ENCODE results near the gene AARS1. TPM values are rescaled to one million over a fixed set of nuclear protein-coding genes. Genes with fewer than 3 reads are reported as not detected.

The AARS1 gene
- total and polyA plus RNA-seq, 10 of the 15 experiments (the other 5 are each of a cell fraction or from before 2014, with no cell fraction given), result 21.5 to 143 (median 96.9) TPM

DNA sequence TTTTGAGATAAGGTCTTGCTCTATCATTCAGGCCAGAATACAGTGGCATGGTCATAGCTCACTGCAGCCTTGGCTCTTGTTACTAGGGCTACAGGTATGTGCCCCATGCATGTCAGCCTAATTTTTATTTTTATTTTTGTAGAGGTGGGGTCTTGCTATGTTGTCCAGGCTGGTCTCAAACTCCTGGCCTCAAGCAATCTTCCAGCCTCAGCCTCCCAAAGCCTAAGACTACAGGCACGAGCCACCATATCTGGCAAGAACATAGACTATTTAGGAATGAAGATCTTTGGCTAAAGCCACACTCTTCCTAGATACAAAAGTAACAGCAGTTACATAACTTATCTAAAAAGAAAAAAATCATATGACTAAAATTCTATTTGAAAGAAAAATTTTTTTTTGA lies 41.8 kb upstream of the AARS1 start:
- no peak overlapping the region for H3K9ac ChIP-seq (ENCODE audit: control insufficient read depth, insufficient read depth, low read length)
- no TSS peak for BruUV-seq (replicated peaks)
- no peaks in the 10 kb centered on the region for H3K9me3 ChIP-seq (replicated peaks; ENCODE audit: control insufficient read depth, insufficient read depth, low read length)
- SMC1A ChIA-PET (ENCODE audit: uncharacterized antibody, unreplicated experiment), result interaction anchor here (1.0 to 1.3 kb wide), 5 partner anchors 12 to 440 kb away, joined by 3 to 6 read pairs (median 3); no protein-coding TSS in a partner anchor
- DNase-seq (ENCODE audit: low read depth, low spot score) (no peak), FAIRE-seq (no peak), ATAC-seq (no peak)
- WGBS (ENCODE audit: insufficient coverage, insufficient replicate concordance, low lambda C conversion rate, missing lambda C conversion rate), result 100% methylated on average over 1 of the region's 1 CpG
- in situ Hi-C loops (cut with MboI) (no loop called here), intact Hi-C loops (cut with micrococcal nuclease; ENCODE audit: unreplicated experiment) (loop anchor here (2.0 kb wide), 1 partner anchor 322 kb away; no protein-coding TSS in a partner anchor)
- RAD21 ChIA-PET (ENCODE audit: unreplicated experiment), result interaction anchor here (1.0 to 1.2 kb wide), 2 partner anchors 322 to 323 kb away, joined by 3 to 9 read pairs; no protein-coding TSS in a partner anchor
- CTCF ChIA-PET, result interaction anchor here (0.7 to 2.1 kb wide), 9 partner anchors 9 to 440 kb away, joined by 3 to 28 read pairs (median 3); partner anchors contain the start of gene DDX19B
- peaks cover 9 to 15% of the 10 kb centered on the region in 2 experiments for H3K36me3 ChIP-seq (ENCODE audit: control insufficient read depth in 2 of 2, insufficient read depth in 2 of 2, low read length in 1 of 2)
- no peak overlapping the region for H3K27ac ChIP-seq (ENCODE audit: control insufficient read depth, insufficient read depth)
- no peak overlapping the region for H2AFZ ChIP-seq (ENCODE audit: control insufficient read depth, low read depth, low read length)
- no peak for TF ChIP-seq KLF5 (IDR thresholded peaks at IDR 0.05; ENCODE audit: partially characterized antibody)
- TF ChIP-seq, protein P1, sequence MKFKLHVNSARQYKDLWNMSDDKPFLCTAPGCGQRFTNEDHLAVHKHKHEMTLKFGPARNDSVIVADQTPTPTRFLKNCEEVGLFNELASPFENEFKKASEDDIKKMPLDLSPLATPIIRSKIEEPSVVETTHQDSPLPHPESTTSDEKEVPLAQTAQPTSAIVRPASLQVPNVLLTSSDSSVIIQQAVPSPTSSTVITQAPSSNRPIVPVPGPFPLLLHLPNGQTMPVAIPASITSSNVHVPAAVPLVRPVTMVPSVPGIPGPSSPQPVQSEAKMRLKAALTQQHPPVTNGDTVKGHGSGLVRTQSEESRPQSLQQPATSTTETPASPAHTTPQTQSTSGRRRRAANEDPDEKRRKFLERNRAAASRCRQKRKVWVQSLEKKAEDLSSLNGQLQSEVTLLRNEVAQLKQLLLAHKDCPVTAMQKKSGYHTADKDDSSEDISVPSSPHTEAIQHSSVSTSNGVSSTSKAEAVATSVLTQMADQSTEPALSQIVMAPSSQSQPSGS (IDR thresholded peaks at IDR 0.05; ENCODE audit: low read length), result no peak
- TF ChIP-seq FOS (IDR thresholded peaks at IDR 0.05; ENCODE audit: borderline replicate concordance, extremely low read depth, insufficient read length), result no peak
- TF ChIP-seq MYC (IDR thresholded peaks at IDR 0.05; ENCODE audit: insufficient read depth, insufficient read length, insufficient replicate concordance, low read length, severe bottlenecking), result no peak
- no peak for TF ChIP-seq ZNF274 (IDR thresholded peaks at IDR 0.05; ENCODE audit: insufficient read depth, insufficient read length)
- no peak for TF ChIP-seq ZSCAN29 (IDR thresholded peaks at IDR 0.05)
- no peak for TF ChIP-seq MEF2B (IDR thresholded peaks at IDR 0.05; ENCODE audit: partially characterized antibody, poor library complexity, severe bottlenecking)
- no peak for TF ChIP-seq RCOR1 (conservative IDR thresholded peaks at IDR 0.05; ENCODE audit: low read depth, low read length)
- no peak for TF ChIP-seq ZNF384 (IDR thresholded peaks at IDR 0.05; ENCODE audit: borderline replicate concordance, low read depth, low read length)
- TF ChIP-seq SUPT20H (IDR thresholded peaks at IDR 0.05; ENCODE audit: borderline replicate concordance, control insufficient read depth, low read depth, low read length), result no peak
- no peak for TF ChIP-seq ZNF207 (IDR thresholded peaks at IDR 0.05; ENCODE audit: borderline replicate concordance)
- TF ChIP-seq SREBF1 (IDR thresholded peaks at IDR 0.05; ENCODE audit: low read length), result no peak
- TF ChIP-seq, protein P2, sequence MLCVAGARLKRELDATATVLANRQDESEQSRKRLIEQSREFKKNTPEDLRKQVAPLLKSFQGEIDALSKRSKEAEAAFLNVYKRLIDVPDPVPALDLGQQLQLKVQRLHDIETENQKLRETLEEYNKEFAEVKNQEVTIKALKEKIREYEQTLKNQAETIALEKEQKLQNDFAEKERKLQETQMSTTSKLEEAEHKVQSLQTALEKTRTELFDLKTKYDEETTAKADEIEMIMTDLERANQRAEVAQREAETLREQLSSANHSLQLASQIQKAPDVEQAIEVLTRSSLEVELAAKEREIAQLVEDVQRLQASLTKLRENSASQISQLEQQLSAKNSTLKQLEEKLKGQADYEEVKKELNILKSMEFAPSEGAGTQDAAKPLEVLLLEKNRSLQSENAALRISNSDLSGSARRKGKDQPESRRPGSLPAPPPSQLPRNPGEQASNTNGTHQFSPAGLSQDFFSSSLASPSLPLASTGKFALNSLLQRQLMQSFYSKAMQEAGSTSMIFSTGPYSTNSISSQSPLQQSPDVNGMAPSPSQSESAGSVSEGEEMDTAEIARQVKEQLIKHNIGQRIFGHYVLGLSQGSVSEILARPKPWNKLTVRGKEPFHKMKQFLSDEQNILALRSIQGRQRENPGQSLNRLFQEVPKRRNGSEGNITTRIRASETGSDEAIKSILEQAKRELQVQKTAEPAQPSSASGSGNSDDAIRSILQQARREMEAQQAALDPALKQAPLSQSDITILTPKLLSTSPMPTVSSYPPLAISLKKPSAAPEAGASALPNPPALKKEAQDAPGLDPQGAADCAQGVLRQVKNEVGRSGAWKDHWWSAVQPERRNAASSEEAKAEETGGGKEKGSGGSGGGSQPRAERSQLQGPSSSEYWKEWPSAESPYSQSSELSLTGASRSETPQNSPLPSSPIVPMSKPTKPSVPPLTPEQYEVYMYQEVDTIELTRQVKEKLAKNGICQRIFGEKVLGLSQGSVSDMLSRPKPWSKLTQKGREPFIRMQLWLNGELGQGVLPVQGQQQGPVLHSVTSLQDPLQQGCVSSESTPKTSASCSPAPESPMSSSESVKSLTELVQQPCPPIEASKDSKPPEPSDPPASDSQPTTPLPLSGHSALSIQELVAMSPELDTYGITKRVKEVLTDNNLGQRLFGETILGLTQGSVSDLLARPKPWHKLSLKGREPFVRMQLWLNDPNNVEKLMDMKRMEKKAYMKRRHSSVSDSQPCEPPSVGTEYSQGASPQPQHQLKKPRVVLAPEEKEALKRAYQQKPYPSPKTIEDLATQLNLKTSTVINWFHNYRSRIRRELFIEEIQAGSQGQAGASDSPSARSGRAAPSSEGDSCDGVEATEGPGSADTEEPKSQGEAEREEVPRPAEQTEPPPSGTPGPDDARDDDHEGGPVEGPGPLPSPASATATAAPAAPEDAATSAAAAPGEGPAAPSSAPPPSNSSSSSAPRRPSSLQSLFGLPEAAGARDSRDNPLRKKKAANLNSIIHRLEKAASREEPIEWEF (IDR thresholded peaks at IDR 0.05; ENCODE audit: insufficient replicate concordance, low read depth, low read length), result no peak
- no peak for TF ChIP-seq TBL1XR1 (IDR thresholded peaks at IDR 0.05; ENCODE audit: low read depth, low read length)
- TF ChIP-seq NFYA (IDR thresholded peaks at IDR 0.05; ENCODE audit: borderline replicate concordance, low read depth, low read length), result no peak
- TF ChIP-seq CBX5 (IDR thresholded peaks at IDR 0.05; ENCODE audit: low read depth), result no peak
- TF ChIP-seq ASH2L (IDR thresholded peaks at IDR 0.05; ENCODE audit: borderline replicate concordance, low read depth), result no peak
- TF ChIP-seq SMARCA5 (IDR thresholded peaks at IDR 0.05), result no peak
- no peak for TF ChIP-seq CHD4 (IDR thresholded peaks at IDR 0.05)
- H3K79me2 ChIP-seq (ENCODE audit: control insufficient read depth, insufficient read depth, low read length), result no peaks in the 10 kb centered on the region
- H3K27me3 ChIP-seq (replicated peaks in 1 of 2; ENCODE audit: control insufficient read depth in 2 of 2, insufficient read depth in 2 of 2, low read length in 1 of 2), result no peaks in the 10 kb centered on the region
- no peak overlapping the region for H3K4me3 ChIP-seq
- no peaks in the 10 kb centered on the region for H4K20me1 ChIP-seq (ENCODE audit: control insufficient read depth, insufficient read depth)
- H3K4me1 ChIP-seq (ENCODE audit: control insufficient read depth, insufficient read depth, low read length), result no peaks in the 10 kb centered on the region
- POLR2A ChIA-PET, result interaction anchor here (1.0 kb wide), 1 partner anchor 50 kb away, joined by 3 read pairs; no protein-coding TSS in a partner anchor
- no peak overlapping the region for H3K4me2 ChIP-seq (ENCODE audit: control insufficient read depth, insufficient read depth)
